ENCODE results near the gene DNAH6.

The DNAH6 gene

DNA sequence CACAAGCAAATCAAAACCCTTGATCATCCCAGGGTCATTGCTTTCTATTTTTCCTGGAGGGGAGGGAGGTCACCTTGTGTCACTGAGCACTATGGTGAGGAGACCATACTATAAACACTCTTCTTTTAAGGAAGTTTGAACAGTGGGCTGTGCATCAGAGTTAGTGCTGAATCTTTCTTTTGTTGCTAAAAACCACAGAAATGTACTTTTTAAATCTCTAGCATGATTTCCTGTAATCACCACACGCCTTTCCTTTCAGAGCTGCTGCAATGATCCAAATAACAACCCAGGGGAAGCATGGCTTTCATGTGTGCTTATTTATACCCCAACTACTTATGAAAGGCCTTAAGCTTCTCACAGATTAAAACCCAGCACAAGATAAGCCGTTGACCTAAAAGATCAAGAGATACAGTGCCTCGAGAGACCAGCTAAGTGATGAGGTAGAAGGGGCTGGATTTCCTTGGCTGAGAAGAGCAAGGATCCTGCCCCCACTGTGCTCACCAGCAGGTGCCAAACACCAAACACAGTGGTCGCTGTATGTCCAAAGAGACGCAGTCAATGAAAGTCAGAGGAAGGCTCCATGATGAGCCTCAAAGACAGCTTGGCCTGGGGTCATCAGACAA lies 329.9 kb downstream of the DNAH6 start:
- TF ChIP-seq, protein P1, sequence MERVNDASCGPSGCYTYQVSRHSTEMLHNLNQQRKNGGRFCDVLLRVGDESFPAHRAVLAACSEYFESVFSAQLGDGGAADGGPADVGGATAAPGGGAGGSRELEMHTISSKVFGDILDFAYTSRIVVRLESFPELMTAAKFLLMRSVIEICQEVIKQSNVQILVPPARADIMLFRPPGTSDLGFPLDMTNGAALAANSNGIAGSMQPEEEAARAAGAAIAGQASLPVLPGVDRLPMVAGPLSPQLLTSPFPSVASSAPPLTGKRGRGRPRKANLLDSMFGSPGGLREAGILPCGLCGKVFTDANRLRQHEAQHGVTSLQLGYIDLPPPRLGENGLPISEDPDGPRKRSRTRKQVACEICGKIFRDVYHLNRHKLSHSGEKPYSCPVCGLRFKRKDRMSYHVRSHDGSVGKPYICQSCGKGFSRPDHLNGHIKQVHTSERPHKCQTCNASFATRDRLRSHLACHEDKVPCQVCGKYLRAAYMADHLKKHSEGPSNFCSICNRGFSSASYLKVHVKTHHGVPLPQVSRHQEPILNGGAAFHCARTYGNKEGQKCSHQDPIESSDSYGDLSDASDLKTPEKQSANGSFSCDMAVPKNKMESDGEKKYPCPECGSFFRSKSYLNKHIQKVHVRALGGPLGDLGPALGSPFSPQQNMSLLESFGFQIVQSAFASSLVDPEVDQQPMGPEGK (CRISPR knock-in tag; IDR thresholded peaks at IDR 0.05; ENCODE audit: borderline replicate concordance), result no peak
- no peak for TF ChIP-seq TSHZ2 (CRISPR knock-in tag; IDR thresholded peaks at IDR 0.05)
- TF ChIP-seq, protein P2, sequence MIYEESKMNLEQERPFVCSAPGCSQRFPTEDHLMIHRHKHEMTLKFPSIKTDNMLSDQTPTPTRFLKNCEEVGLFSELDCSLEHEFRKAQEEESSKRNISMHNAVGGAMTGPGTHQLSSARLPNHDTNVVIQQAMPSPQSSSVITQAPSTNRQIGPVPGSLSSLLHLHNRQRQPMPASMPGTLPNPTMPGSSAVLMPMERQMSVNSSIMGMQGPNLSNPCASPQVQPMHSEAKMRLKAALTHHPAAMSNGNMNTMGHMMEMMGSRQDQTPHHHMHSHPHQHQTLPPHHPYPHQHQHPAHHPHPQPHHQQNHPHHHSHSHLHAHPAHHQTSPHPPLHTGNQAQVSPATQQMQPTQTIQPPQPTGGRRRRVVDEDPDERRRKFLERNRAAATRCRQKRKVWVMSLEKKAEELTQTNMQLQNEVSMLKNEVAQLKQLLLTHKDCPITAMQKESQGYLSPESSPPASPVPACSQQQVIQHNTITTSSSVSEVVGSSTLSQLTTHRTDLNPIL (CRISPR knock-in tag; IDR thresholded peaks at IDR 0.05; ENCODE audit: low read depth), result no peak
- TF ChIP-seq BACH2 (CRISPR knock-in tag; IDR thresholded peaks at IDR 0.05; ENCODE audit: borderline replicate concordance), result no peak
- TF ChIP-seq ZC3H10 (CRISPR knock-in tag; IDR thresholded peaks at IDR 0.05), result no peak
- no peak for TF ChIP-seq ZFP3 (CRISPR knock-in tag; IDR thresholded peaks at IDR 0.05)
- ATAC-seq, result no peak

GRCh38 chr2:84846741-84847142 lies 330.4 kb downstream of the DNAH6 start:
- ATAC-seq, result no peak
- no peak for TF ChIP-seq ARNTL (CRISPR knock-in tag; IDR thresholded peaks at IDR 0.05; ENCODE audit: borderline replicate concordance, low read depth)
- TF ChIP-seq ZNF565 (CRISPR knock-in tag; conservative IDR thresholded peaks at IDR 0.05; ENCODE audit: low read depth), result no peak

GRCh38 chr2:84847326-84848050 lies 331.2 kb downstream of the DNAH6 start:
- no peak for ATAC-seq
- TF ChIP-seq ZC3H10 (CRISPR knock-in tag; IDR thresholded peaks at IDR 0.05), result no peak
- TF ChIP-seq ZFP3 (CRISPR knock-in tag; IDR thresholded peaks at IDR 0.05), result no peak
- TF ChIP-seq OSR1 (CRISPR knock-in tag; IDR thresholded peaks at IDR 0.05), result no peak
- TF ChIP-seq ZNF8 (CRISPR knock-in tag; IDR thresholded peaks at IDR 0.05), result no peak
- no peak for TF ChIP-seq ZNF70 (CRISPR knock-in tag; IDR thresholded peaks at IDR 0.05)

- no peak for ATAC-seq
- TF ChIP-seq CSRNP3 (CRISPR knock-in tag; IDR thresholded peaks at IDR 0.05) (no peak), TCF4 (CRISPR knock-in tag; IDR thresholded peaks at IDR 0.05; ENCODE audit: borderline replicate concordance) (no peak), ZNF70 (CRISPR knock-in tag; IDR thresholded peaks at IDR 0.05) (no peak), TOX (CRISPR knock-in tag; IDR thresholded peaks at IDR 0.05; ENCODE audit: borderline replicate concordance) (no peak), ARNTL (CRISPR knock-in tag; IDR thresholded peaks at IDR 0.05; ENCODE audit: borderline replicate concordance, low read depth) (no peak), TSHZ2 (CRISPR knock-in tag; IDR thresholded peaks at IDR 0.05) (no peak), ZNF565 (CRISPR knock-in tag; conservative IDR thresholded peaks at IDR 0.05; ENCODE audit: low read depth) (no peak), ZFP3 (CRISPR knock-in tag; IDR thresholded peaks at IDR 0.05) (no peak), GLIS3 (CRISPR knock-in tag; IDR thresholded peaks at IDR 0.05) (no peak), RARB (CRISPR knock-in tag; IDR thresholded peaks at IDR 0.05) (no peak), ZFP30 (CRISPR knock-in tag; IDR thresholded peaks at IDR 0.05) (no peak), CSDC2 (CRISPR knock-in tag; IDR thresholded peaks at IDR 0.05) (no peak), BACH2 (CRISPR knock-in tag; IDR thresholded peaks at IDR 0.05; ENCODE audit: borderline replicate concordance) (no peak)
- TF ChIP-seq, protein P2 (CRISPR knock-in tag; IDR thresholded peaks at IDR 0.05; ENCODE audit: low read depth), result no peak
Measured at GRCh38 chr2:84849271-84849952, 333.1 kb downstream of the DNAH6 start.

Data from SK-N-SH treated with all-trans-retinoic acid at 6 μM for 48 hours (cell line).